Heart right ventricle (tissue), 16 donors: ENCODE data around the gene SRP9. TPM values are rescaled to one million over a fixed set of nuclear protein-coding genes. Genes with fewer than 3 reads are reported as not detected.
A peak's percentile ranks its signal among the peaks of the same experiment; 100 is the strongest.
"Not testable (repeated sequence)": the region's sequence is repeated elsewhere in the genome, so short reads cannot be mapped to it uniquely, and the experiment has no call there.

Source experiments
- ATAC-seq, 8 donors: fragments of 200-7000 bp; cut with Tn5 transposase; one replicate each; pipeline ENCODE4 v1.9.1; 2020; ENCODE audit warnings: mild to moderate bottlenecking in 8 of 8, moderate library complexity in 8 of 8, moderate number of reproducible peaks in 1 of 8
- DNase-seq, 2 donors: peaks; one replicate each; pipeline ENCODE4 v3.0.0-alpha.2; 2020
- H3K27ac ChIP-seq, 10 donors: fragments of 200-600 bp; sonication (generic) in 2 of 10; one replicate each; pipeline versions ENCODE4 v1.5.0 to v1.8.0; 2020 to 2022; ENCODE audit warnings: mild to moderate bottlenecking in 3 of 10
- H3K27me3 ChIP-seq, 7 donors: fragments of 200-600 bp; one replicate each; pipeline ENCODE4 v1.8.0; 2021 to 2022; ENCODE audit warnings: mild to moderate bottlenecking in 2 of 7
- H3K36me3 ChIP-seq, 9 donors: fragments of 200-600 bp; sonication (generic) in 1 of 9; one replicate each; pipeline versions ENCODE4 v1.5.0 to v1.8.0; 2020 to 2022; ENCODE audit warnings: mild to moderate bottlenecking in 2 of 9
- H3K4me1 ChIP-seq, 9 donors: fragments of 200-600 bp; sonication (generic) in 1 of 9; one replicate each; pipeline versions ENCODE4 v1.5.0 to v1.8.0; 2020 to 2022; ENCODE audit warnings: mild to moderate bottlenecking in 4 of 9
- H3K4me3 ChIP-seq, 10 donors: fragments of 200-600 bp; sonication (generic) in 2 of 10; one replicate each; pipeline versions ENCODE4 v1.5.0 to v1.8.0; 2020 to 2022; ENCODE audit warnings: mild to moderate bottlenecking in 7 of 10, moderate library complexity in 2 of 10
- H3K9me3 ChIP-seq, 11 donors: fragments of 200-600 bp in 10 of 11; sonication (generic) in 2 of 11; one replicate each; pipeline versions ENCODE4 v1.5.0 to v1.8.0; 2013 to 2022; ENCODE audit warnings: mild to moderate bottlenecking in 2 of 11, control low read depth in 1 of 11, moderate library complexity in 1 of 11
- CTCF ChIP-seq, 9 donors: fragments of 200-600 bp; sonication (generic) in 2 of 9; IDR thresholded peaks; one replicate each; pipeline versions ENCODE4 v1.5.0 to v1.8.0; 2021 to 2022; ENCODE audit warnings: antibody characterized with exemption in 9 of 9, mild to moderate bottlenecking in 5 of 9, moderate library complexity in 1 of 9
- WGBS, 2 donors: extraction: QIAGEN DNeasy Blood & Tissue Kit; methylation state at CpG; one replicate each; pipeline ENCODE4 v1.1.7; 2013; ENCODE audit warnings: inconsistent platforms in 1 of 2; 5-methylcytosine and 5-hydroxymethylcytosine counted together
- intact Hi-C, 10 donors: fragments of 100-400 bp; cut with DNase I; formaldehyde crosslinking; loops; one replicate each; pipeline versions ENCODE4 v1.11.1 to v1.14.2; 2022
- polyA plus RNA-seq, 2 donors: library from polyadenylated mRNA; stranded (reverse); fragments of 200-250 nt; gene quantifications; one replicate each; pipeline ENCODE4 v1.2.3, GENCODE V29; 2013
- total RNA-seq, 10 donors: library from RNA; stranded (reverse); fragmentation: NEBNext Ultra II Directional in 3 of 10; extraction: Animal tissue kit (Norgen Biotek cat#: 25700) in 3 of 10; gene quantifications; one replicate each; pipeline versions ENCODE4 v1.2.1 to v1.2.4, GENCODE V29; 2021 to 2023
- donor health status: Arrhythmogenic right ventricular cardiomyopathy.
- donor health status: ischemic (EF 13 %, LVEDD 7.1; RV severe dilation, severe dysfunction).
- donor health status: healthy with polysubstance abuse.
- donor health status: DM: no; HTN: yes; CAD: no.
- donor health status: DM: no; HTN: no; CAD: no.
- donor health status: ischemic (EF 25% LVEDD 6.9; RV normal size, moderate dysfunction).
- donor health status: ischemic (EF 25% LVEDD 5.7; RV mildly dilated, moderate dysfunction).
- donor health status: healthy.
- donor health status: DM: yes; HTN: yes; CAD: no.
- donor health status: Ischemic cardiomyopathy.
- donor health status: ischemic (EF 35%, LVEDD 5.7; RV mildly dilated, moderate dysfunction).
- donor health status: nonischemic (EF 11% LVEDD 7.7; RV severe dilation, severe dysfunction).
- donor health status: DM: yes; HTN: yes; CAD: no.
- donor health status: PGD.
- donor health status: ischemic (EF 29% LVEDD 5.4; RV normal size, mild dysfunction).
- donor health status: nonischemic (EF 23%, LVEDD 6.1; RV moderate dilation, normal function).

The SRP9 gene
- total and polyA plus RNA-seq, 12 donors: 121 to 199 (median 173) TPM

DNA sequence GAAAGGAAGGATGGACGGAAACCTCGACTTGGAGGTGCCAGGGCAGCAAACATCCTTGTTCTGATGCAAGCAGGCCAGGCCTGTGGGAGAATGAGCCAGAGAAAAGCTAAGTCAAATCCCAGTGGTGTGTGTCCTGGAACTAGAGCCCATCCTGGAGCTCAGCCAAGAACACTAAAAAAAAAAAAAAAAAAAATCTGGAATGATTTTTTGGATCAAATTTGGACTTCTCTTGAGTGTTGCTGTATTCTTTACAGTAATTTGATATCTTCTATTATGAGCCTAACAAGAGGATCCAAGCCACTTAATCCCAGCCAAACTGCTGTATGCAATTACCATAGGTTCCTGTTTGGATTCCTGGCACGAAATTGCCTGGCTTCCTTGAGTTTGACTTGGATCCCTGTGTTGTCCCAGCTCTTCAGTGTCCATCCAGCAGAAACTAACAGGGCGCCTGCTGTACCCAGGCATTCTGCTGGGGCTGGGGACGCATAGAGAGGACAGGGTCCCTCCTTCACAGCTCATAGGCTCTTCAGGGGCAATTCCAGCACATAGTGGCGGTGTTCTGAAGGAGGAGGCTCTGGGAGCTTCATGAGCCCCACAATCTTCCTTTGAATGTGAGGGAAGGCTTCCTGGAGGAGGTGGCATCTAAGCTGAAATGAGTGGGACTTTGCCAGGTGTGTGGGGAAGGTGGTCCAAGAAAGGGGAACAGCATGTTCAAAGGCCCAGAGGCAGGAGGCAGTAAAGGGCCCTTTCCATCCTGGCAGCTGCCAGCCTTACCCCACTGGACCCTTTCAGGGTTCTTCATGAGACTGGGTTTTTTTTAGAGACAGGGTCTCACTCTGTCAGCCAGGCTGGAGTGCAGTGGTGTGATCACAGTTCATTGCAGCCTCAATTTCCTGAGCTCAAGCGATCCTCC is 57.0 kb downstream of the SRP9 start:
- no peak for TF ChIP-seq CTCF (IDR thresholded peaks at IDR 0.05)
- intact Hi-C loops: loop anchor here in 1 of 10 donors (2.0 kb wide), 1 partner anchor 18 kb away; no protein-coding TSS in a partner anchor
- H3K4me1 ChIP-seq: peaks cover 0 to 35% (median 26%) of the 10 kb centered on the region in 9 donors
- H3K36me3 ChIP-seq: peaks cover 0 to 72% (median 27%) of the 10 kb centered on the region in 9 donors
- no peak overlapping the region for H3K4me3 ChIP-seq
- H3K27me3 ChIP-seq: no peaks in the 10 kb centered on the region
- 52 to 63% methylated on average over 7 of the region's 7 CpGs for WGBS, 2 donors
- no peaks in the 10 kb centered on the region for H3K9me3 ChIP-seq
- DNase-seq (peak; percentile 56 to 68), ATAC-seq (peak; percentile 80 to 91 (median 88))
- peak overlapping the region; percentile 10 to 79 (median 52) for H3K27ac ChIP-seq

DNA sequence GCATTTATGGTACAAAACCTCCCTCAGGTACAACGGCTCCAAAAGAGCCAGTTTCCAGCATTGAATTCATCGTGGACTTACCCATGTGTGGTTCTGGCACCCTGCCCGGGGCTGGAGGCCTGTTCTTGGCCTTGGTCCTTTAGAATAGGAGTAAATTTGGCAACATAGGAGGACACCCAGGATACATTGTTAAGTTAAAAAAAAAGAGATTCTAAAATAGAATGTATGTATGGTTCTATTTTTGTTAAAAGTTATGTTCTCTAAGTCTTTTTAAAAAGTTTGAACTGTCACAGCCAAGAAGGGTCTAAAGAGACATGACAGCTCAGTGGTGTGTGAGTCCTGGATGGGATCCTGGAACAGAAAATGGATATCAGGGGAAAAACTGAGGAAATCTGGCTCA is 58.2 kb downstream of the SRP9 start:
- TF ChIP-seq CTCF (IDR thresholded peaks at IDR 0.05): no peak
- DNase-seq (peak; percentile 63 to 76), ATAC-seq (peak in 1 of 8 donors; percentile 36)
- WGBS, 2 donors: 7 to 12% methylated on average over 3 of the region's 3 CpGs
- Histone ChIP-seq H3K36me3 (peaks cover 0 to 72% (median 33%) of the 10 kb centered on the region in 9 donors), H3K4me3 (no peak overlapping the region), H3K27ac (peak overlapping the region in 7 of 10 donors; percentile 10 to 50 (median 24)), H3K4me1 (peaks cover 0 to 35% (median 26%) of the 10 kb centered on the region in 9 donors), H3K27me3 (no peaks in the 10 kb centered on the region), H3K9me3 (no peaks in the 10 kb centered on the region)
- intact Hi-C loops: loop anchor here in 2 of 10 donors (2.0 kb wide), 2 partner anchors 19 to 51 kb away; no protein-coding TSS in a partner anchor

- ATAC-seq, H3K27me3 ChIP-seq, DNase-seq, H3K9me3 ChIP-seq, H3K4me3 ChIP-seq: not testable (repeated sequence)
- Histone ChIP-seq H3K4me1 (peaks cover 0 to 35% (median 26%) of the 10 kb centered on the region in 9 donors), H3K27ac (peak overlapping the region in 7 of 10 donors; percentile 10 to 50 (median 24)), H3K36me3 (peaks cover 0 to 72% (median 33%) of the 10 kb centered on the region in 9 donors)
- WGBS, 2 donors: 80 to 87% methylated on average over 4 of the region's 4 CpGs
- intact Hi-C loops: loop anchor here in 1 of 10 donors (2.0 kb wide), 1 partner anchor 51 kb away; no protein-coding TSS in a partner anchor
These were observed 58.7 kb downstream of the SRP9 start for GRCh38 chr1:225836296-225836695.

DNA sequence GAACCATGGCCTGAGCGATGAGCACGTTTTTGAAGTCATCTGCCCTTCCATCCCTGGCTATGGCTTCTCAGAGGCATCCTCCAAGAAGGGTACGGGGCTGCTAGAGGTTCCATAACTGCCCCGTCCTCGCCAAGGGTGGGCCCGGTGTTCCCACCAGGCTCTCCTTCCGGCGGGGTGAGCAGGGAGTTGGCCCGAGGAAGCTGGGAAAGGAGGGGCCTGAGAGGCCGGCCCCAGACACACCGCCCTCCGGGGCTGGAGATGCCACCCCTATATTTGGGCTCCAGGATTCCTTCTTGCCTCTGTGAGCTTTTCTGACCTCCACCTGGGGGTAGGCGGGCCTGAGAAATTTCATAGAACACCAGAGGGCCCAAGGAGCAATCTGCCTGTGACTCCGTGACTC is 61.2 kb downstream of the SRP9 start:
- TF ChIP-seq CTCF (IDR thresholded peaks at IDR 0.05): no peak
- no peaks in the 10 kb centered on the region for H3K9me3 ChIP-seq
- H3K27ac ChIP-seq: peak overlapping the region in 1 of 10 donors; percentile 9
- H3K36me3 ChIP-seq: peaks cover 0 to 74% (median 14%) of the 10 kb centered on the region in 9 donors
- 89 to 91% methylated on average over 14 of the region's 14 CpGs for WGBS, 2 donors
- intact Hi-C loops: loop anchor here in 1 of 10 donors (1.0 kb wide), 1 partner anchor 39 kb away; no protein-coding TSS in a partner anchor
- peaks cover 0 to 30% (median 26%) of the 10 kb centered on the region in 9 donors for H3K4me1 ChIP-seq
- H3K4me3 ChIP-seq: no peak overlapping the region
- no peak for DNase-seq
- H3K27me3 ChIP-seq: no peaks in the 10 kb centered on the region
- ATAC-seq: no peak

Other genes with a start within 250 kb of the SRP9 start
- gene ENAH, start 124.7 kb upstream of the SRP9 start, total RNA-seq: 100 to 1,000 TPM in 6 of 10 donors, 10 to 100 TPM in 4; 63.3 to 201 (median 115) TPM
- 10 to 100 TPM; 12.4 to 16.4 TPM for gene ENAH, start 124.7 kb upstream of the SRP9 start, polyA plus RNA-seq
- gene EPHX1, start 32.3 kb downstream of the SRP9 start, total RNA-seq: 10 to 100 TPM; 34.9 to 80.8 (median 48.4) TPM
- 10 to 100 TPM; 31.5 to 38.2 TPM for gene EPHX1, start 32.3 kb downstream of the SRP9 start, polyA plus RNA-seq
- gene TMEM63A, start 104.6 kb downstream of the SRP9 start, total RNA-seq: 10 to 100 TPM; 20.9 to 33.5 (median 24.7) TPM
- gene TMEM63A, start 104.6 kb downstream of the SRP9 start, polyA plus RNA-seq: 10 to 100 TPM; 10.4 to 69.1 TPM
- gene LEFTY1, start 111.3 kb downstream of the SRP9 start, total RNA-seq: under 1 TPM in 7 of 10 donors, not detected in 3; 0.15 to 0.57 (median 0.25) TPM
- under 1 TPM; 0.15 to 0.77 TPM for gene LEFTY1, start 111.3 kb downstream of the SRP9 start, polyA plus RNA-seq
- 10 to 100 TPM; 53.6 to 77.4 (median 62.7) TPM for gene PYCR2, start 146.4 kb downstream of the SRP9 start, total RNA-seq
- 10 to 100 TPM; 42.5 to 96.0 TPM for gene PYCR2, start 146.4 kb downstream of the SRP9 start, polyA plus RNA-seq
- gene LEFTY2, start 163.4 kb downstream of the SRP9 start, total RNA-seq: 1 to 10 TPM in 2 of 10 donors, under 1 TPM in 8; 0.23 to 1.4 (median 0.65) TPM
- gene LEFTY2, start 163.4 kb downstream of the SRP9 start, polyA plus RNA-seq: under 1 TPM; 0.29 to 0.35 TPM
- gene SDE2, start 221.5 kb downstream of the SRP9 start, total RNA-seq: 10 to 100 TPM; 10.3 to 20.3 (median 13.9) TPM
- 1 to 10 TPM; 3.1 to 4.7 TPM for gene SDE2, start 221.5 kb downstream of the SRP9 start, polyA plus RNA-seq